Stimulated activated CD4-positive, alpha-beta T cell treated with anti-CD3 and anti-CD28 coated beads, Interleukin-2, amount 100 ng/mL, for 48 hours (primary cell): ENCODE measurements around the gene ANKRD13A.
"Not testable (repeated sequence)": the region's sequence is repeated elsewhere in the genome, so short reads cannot be mapped to it uniquely, and the experiment has no call there.

Experiments
- DNase-seq, 2 donors: peaks; one replicate each; pipeline ENCODE4 v3.0.0-alpha.2; 2020

Gene ANKRD13A

DNA sequence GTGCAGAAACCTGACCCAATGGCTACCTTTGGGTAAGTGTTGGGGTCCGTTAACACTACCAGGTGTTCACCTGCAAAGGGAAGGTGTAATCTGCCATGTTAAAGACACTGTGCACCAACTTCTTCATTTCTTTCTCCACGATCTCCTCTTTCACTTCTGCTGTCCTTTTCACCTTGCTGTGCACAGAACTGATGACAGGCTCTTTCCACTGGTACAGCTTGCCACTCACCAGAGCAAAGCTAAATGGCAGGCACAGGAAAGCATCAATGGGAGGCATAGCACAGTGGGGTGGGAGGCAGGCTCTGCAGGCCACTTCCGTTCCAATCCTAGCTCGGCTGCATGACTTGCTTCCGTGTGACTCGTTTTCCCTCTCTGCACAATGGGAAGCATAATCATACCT is 51.7 kb downstream of the ANKRD13A start:
- DNase-seq, result no peak

DNA sequence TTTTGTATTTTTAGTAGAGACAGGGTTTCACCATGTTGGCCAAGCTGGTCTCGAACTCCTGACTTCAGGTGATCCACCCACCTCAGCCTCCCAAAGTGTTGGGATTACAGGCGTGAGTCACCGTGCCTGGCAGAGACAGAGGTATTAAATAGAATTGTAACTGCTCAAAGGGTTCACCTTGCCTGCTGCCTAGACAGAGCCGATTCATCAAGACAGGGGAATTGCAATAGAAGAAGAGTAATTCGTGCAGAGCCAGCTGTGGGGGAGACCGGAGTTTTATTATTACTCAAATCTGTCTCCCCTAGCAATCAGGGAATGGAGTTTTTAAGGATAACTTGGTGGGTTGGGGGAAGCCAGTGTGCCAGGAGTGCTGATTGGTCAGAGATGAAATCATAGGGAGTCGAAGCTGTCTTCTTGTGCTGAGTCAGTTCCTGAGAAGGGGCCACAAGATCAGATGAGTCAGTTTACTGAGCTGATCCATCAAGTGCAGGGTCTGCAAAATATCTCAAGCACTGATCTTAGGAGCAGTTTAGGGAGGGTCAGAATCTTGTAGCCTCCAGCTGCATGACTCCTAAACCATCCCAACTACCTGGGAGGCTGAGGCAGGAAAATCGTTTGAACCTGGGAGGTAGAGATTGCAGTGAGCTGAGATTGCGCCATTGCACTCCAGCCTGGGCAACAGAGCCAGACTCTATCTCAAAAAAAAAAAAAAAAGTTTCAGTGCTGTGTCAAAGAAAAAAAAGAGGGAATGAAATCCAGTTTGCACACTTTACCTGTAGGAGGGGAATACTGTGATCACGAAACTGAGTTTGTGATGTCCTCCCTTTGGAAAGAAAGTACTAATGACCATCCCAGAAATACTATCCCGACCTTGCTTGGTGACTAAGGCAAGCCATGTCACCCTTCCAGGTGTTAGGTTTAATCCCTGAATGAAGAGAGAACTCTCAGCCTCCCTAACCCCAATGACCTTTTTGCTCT is 56.4 kb downstream of the ANKRD13A start:
- peak in 1 of 2 donors; percentile 45 for DNase-seq

DNA sequence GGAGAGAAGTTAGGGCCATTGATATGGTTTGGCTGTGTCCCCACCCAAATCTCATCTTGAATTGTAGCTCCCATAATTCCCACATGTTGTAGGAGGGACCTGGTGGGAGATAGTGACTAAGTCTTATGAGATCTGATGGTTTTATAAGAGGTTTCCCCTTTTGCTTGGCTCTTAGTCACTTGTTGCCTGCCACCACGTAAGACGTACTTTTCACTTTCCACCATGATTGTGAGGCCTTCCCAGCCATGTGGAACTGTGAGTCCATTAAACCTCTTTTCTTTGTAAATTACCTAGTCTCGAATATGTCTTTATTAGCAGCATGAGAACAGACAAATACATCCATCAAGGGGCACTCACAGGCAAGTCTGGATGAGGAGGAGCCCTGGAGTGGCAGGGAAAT is 57.4 kb downstream of the ANKRD13A start:
- not testable (repeated sequence) for DNase-seq

DNA sequence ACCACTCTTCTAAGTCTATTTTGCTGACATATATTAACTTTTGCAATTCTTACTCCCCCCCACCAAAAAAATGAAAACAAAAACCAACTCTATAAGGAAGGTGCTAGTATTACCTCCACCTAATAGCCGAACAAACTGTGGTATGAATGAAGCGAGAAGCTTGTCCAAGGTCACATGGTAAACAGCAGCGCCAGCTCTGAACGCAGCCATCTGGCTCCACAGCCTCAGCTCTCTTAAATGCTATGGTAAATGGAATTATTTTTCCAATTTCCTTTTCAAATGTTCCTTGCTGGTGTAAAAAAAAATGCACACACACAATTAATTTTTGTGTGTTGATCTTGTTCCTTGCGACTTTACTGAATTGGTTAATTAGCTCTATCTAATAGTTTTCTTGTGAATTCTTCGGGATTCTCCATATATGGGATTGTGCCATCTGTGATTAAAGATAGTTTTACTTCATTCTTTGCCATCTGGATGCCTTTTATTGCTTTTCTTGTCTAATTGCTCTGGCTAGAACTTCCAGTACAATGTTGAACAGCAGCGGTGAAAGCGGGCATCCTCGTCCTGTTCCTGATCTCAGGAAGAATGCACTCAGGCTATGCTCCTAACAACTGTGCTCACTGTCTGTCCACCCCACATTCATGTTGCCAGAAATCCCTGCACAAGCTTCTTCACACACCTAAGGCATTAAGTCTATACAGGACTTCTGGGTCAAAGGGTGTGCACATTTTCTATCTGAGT is 59.8 kb downstream of the ANKRD13A start:
- no peak for DNase-seq

DNA sequence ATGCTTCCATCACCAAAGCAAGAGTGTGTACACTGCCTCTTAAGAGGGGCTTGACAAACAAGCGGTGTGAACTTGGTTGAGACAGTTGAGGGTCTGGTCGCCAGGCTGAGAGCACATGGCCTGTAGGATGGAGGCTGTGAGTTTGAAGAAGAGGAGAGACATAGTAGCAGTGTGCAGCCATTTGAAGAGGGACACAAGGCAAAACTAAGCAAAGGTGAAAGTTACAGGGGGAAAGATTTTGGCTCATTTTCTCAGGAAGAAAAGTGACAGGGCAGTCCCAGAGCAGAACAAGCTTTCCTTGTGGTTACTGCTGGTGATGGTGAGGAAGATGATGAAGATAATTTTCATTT is 60.4 kb downstream of the ANKRD13A start:
- DNase-seq, result no peak

DNA sequence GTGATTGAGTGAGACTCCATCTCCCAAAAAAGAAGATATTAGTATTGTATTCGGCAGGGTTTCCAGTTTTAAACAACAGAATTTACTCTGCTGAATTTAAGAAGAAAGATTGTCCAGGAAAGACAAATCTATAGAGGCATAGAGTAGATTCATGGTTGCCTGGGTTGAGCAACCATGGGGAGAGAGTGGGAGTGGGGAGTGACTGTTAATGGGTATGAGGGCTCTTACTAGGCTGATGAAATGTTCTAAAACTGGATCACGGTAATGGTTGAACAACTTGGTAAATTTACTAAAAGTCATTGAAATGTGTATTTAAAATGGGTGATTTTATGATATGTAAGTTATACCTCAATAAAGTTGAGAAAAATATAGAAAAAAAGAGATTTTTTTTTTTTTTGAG is 63.0 kb downstream of the ANKRD13A start:
- DNase-seq, result no peak

DNA sequence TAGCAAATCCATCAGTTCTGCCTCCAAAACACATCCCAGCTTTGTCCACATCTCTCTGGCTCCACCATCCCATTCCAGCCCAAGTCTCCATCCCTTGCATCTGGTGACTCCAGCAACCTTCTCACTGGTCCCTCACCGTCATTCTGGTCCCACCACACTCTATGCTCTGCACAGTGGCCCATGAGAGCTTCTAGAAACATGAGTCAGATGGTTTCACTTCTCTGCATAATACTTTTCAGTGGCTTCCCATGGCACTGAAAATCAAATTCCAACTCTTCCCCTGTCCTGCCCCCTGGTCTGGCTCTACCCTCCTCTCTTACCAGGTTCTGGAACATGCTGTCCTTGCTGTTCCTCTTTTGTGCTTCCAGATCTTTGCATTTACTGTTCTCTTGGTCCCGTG is 66.3 kb downstream of the ANKRD13A start:
- DNase-seq, result no peak

DNA sequence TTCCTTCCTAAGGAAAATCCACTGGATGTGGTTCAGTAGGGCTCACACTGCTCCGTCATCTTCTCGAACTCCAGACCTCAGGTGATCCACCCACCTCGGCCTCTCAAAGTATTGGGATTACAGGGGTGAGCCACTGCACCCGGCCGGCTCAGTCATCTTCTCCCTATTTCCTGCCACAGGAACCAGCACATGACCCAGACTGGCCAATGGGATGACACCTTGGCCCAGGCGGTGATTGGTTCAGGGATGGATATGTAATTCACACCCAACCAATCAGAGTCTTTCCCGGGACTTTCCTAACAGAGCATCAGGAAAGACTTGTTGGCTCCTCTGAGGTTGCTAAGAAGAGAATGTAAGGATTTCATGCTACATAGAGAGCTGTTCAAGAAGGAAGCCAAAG is 68.3 kb downstream of the ANKRD13A start:
- no peak for DNase-seq

DNA sequence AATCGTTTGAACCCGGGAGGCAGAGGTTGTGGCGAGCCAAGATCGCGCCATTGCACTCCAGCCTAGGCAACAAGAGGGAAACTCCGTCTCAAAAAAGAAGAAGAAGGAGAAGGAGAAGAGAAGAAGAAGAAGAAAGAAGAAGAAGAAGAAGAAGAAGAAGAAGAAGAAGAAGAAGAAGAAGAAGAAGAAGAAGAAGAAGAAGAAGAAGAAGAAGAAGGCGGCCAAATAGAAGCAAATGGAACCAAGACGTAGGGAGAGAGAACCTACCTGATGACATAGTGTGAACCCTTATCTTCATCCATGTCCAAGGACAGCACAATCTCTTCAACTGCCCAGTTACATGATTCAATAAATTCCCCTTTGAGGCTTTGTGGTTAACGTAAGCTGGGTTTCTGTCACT is 68.9 kb downstream of the ANKRD13A start:
- DNase-seq, result not testable (repeated sequence)

DNA sequence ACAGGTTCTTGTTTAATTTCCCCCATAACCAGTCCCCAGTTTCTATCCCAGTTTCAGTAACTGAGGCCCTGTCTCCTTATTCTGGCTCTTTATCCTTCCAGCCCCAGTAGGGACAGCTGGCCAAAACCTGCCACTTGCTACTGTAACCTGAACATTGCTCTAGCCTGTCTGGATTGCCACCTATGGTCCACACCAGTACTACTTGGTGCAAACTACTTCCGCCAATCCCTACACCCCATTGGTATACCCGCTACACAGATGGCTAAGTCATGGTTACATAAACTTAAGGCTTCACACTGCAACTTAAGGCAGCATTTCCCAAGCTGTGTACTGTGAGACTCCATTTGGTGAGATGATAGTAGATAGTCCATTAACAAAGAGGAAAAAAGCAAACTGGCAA is 69.4 kb downstream of the ANKRD13A start:
- DNase-seq, result no peak

DNA sequence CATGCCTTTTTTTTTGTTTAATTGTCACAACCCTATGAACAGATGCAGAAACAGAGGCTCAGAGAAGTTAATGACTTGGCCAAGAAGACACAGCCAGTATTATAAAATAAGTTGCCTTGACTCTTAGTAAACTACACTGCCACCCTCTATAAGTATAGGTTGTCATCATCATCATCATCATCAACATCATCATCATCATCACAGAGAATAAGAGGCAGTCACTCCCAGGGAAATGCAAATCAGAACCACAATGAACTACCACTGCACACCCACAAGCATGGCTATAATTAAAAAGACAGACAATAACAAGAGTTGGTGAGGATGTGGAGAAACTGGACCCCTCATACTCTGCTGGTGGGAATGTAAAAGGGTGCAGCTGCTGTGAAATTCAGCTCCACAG is 72.3 kb downstream of the ANKRD13A start:
- no peak for DNase-seq

DNA sequence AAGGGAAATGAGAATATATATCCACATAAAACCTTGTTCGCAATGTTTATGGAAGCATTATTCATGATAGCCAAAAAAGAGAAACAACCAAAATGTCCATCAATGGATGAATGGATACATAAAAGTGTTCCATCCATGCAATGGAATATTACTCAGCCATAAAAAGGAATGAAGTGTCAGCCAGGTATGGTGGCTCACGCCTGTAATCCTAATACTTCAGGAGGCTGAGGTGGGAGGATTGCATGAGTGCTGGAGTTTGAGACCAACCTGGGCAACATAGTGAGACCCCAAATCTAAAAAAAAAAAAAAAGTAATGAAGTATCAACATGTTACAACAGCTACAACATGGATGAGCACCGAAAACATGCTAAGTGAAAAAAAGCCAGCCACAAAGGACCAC is 72.7 kb downstream of the ANKRD13A start:
- DNase-seq, result no peak

DNA sequence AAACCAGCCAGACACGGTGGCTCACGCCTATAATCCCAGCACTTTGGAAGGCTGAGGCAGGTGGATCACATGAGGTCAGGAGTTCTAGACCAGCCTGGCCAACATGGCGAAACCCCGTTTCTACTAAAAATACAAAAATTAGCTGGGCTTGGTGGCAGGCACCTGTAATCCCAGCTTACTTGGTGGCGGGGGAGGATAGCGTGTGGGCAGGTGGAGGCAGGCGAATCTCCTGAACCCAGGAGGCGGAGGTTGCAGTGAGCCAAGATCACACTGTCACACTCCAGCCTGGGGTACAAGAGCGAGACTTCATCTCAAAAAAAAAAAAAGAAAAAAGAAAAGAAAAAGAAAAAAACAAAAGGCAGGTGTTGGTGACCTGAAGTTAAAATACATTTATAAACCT is 73.4 kb downstream of the ANKRD13A start:
- DNase-seq, result not testable (repeated sequence)

DNA sequence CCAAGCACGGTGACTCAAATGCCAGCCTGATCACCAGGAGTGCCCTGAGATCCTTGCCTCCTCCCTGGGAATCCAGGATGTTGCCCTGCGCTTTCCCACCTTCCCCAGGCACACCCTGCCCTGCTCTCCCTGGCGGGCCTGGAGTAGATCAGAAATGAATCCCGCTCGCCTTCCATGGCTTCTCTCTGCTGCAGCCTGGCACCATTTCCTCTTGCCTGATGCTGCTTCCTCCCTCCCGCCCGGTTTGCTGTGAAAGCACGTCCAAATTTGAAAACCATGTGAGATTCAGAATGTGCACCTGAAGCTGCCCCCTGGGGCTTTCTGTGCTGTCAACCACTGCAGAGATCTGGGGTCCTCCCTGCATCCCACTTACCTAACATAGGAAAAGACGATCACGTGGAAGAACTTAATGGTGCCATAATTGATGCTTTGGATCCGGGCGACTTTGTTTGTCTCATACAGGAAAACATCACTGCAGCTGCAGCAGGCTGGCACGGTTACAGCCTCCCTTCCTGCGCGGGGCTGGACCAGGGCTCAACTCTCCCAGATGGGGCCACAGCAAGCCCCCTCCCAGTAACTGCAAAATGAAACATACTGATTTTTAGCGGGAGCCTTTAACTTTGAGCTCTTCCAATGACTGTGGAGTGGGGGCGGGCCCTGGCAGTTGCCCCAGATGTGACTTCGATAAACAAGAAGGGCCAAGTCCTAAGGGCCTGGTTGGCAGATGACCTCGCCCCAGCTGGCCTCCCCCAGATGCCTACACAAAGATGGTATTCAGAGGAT is 74.0 kb downstream of the ANKRD13A start:
- DNase-seq, result peak in 1 of 2 donors; percentile 22

DNA sequence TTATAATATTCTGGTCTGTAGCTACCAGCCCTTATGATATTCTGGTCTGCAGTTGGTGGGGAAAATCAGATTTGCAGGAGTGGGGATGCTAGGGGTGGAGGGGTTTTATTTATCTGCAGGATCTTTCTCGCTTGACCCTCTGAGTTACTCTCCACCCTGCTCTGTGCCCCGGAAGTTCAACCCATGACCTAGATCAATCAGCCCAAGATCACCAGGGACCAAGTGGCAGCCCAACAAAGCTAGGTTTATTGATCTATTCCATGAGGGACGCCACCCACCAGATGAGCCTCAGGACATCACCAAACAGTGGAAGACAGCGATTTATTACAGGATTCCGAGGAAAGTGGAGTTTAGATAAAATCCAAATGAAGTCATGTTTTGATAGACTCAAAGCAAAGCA is 74.9 kb downstream of the ANKRD13A start:
- DNase-seq, result no peak

DNA sequence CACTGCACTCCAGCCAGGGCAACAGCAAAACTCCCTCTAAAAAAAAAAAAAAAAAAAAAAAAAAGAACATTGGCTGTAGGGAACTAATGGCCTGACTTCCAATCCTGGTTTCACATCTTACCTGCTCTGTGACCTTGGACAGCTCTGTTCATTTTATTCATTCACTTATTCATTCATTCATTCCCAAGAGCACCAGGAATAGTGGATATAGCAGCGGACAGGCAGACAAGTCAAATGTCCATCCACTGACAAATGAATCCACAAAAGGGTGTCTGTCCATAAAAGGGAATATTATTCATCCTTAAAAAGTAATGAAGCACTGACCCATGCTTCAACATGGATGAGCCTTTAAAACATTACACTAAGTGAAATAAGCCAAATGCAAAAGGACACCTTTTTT is 76.7 kb downstream of the ANKRD13A start:
- DNase-seq, result no peak

DNA sequence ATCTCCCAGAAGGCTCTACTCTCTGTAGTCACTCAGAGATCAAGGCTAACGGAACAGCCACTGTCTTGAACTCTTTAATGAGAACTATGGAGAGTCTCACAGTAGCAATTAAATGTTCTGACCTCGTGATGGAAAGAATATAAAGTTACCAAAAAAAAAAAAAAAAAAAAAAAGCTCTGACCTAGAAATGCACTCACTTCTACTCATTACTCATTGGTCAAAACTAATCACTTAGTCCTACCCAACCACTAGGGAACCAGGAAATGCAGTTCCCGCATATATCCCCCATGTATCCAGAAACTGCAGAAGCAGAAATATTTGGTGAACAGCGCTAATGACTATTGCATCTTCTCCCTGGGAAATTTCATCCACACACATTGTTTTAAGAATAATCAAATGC is 78.6 kb downstream of the ANKRD13A start:
- DNase-seq, result no peak

DNA sequence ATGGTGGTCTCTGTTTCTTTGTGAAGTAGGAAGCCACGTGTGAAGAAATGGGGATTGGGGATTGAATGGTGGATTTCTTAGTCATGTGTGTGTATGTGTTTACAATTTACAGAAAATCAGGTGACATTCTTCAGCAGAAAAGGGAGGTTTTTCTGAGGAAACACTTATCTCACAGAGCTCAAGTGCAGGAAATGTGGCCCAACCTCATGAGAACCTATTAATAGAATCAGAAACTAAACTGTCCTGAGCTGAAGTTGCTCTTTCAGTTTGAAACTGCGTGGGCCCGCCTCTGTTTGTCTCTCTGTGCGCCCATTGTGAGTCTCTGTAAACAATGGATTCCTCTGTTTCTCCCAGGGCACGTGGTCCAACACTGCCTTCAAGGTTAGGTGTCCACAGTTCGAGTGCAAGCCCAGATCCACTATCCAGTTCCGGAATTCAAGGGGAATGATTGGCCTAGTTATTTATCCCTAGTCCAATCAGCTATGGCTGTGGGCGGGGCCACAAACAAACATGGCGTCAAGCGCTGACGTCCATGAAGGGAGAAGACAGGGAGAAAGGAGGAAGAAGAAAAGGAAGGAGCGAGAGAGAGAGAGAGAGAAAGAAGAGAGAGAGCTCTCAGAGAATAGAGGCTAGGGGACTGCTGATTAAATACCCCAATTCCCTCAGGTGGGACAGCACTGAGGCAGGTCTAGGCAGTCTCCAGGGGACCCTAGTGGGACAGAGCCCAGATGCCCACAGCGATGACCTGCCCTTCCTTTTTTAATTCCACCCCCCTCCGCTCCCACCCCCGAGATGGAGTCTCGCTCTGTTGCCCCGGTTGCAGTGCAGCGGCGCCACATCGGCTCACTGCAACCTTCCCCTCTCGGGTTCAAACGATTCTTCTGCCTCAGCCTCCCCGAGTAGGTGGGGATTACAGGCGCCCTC is 80.5 kb downstream of the ANKRD13A start:
- peak; percentile 58 for DNase-seq

DNA sequence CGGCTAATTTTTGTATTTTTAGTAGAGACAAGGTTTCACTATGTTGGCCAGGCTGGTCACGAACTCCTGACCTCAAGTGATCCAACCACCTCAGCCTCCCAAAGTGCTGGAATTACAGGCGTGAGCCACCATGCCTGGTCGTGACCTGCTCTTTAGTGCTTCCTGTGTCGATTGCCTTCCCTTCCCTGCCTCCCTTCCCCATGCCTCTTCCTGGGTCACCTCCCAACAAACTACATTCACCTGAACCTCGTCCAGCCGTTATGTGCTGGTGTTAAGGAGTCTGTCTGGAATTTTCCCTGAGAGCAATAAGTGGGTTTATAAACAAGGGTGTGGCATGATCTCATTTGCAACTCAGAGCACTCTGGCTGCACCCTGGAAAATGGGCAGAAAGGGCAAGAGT is 81.2 kb downstream of the ANKRD13A start:
- no peak for DNase-seq

DNA sequence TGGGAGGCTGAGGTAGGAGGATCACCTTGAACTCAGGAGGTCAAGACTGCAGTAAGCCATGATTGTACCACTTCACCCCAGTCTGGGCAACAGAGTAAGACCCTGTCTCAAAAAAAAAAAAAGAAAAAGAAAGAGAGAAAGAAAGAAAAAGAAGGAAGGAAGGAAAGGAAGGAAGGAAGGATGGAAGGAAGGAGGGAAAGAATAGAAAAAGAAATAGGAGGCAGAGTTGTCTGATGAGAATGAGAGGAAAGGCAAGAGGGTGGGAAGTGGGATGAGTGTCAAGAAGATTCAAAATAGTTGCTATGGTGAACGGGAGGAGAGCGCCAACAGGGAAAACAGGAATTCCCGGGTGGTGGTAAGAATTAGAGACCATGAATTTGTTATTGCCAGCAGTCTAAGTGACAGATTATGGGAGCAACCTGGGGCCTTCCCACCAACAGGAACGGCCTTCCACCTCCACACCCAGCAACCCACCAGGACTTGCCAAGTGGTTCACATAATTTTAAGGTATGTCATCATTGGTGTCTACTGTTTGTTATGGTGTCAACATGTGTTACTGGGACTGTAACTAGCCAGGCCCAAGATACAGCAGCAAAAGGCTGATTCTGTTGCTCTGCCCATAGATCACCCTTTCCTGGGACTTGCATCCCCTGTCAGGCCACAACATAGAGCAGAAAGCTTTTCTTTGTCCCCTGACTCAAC is 85.2 kb downstream of the ANKRD13A start:
- DNase-seq, result no peak

DNA sequence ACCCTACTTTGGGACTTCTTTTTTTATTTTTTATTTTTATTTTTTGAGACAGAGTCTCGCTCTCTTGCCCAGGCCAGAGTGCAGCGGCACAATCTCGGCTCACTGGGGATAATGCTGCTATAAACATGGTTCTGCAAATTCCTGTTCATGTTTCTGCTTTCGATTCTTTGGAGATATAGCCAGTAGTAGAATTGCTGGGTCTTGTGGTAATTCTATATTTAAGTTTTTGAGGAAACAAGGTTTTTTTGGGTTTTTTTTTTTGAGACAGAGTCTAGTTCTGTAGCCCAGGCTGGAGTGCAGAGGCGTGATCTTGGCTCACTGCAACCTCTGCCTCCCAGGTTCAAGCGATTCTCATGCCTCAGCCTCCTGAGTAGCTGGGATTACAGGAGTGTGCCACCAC is 89.0 kb downstream of the ANKRD13A start:
- not testable (repeated sequence) for DNase-seq

DNA sequence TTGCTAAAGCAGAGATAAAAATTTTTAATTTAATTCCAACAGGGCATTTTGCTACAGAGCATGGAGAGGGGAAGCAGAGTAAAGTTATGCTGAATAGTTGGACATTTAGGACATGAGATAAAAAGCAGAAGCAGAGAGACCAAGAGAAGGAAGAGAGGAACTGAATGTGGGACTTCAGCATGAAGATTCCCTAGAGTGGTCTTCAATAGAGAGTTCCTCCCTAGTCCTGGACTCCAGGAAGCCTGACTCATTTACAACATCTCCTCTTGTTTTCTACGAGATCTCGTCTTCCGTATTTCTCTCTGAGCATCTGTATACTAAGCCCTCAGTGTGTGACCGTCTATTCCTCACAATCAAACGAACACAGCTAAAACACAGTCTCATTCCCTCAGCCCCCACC is 89.7 kb downstream of the ANKRD13A start:
- no peak for DNase-seq
